GM23338 (cell line): ENCODE data around the gene FBXO11. TPM values are rescaled to one million over a fixed set of nuclear protein-coding genes. Genes with fewer than 3 reads are reported as not detected.

Source experiments
- ATAC-seq: fragments of 200-7000 bp; cut with Tn5 transposase; 3 replicates; pipeline ENCODE4 v1.9.1; 2020
- DNase-seq: peaks from one replicate; pipeline ENCODE4 v3.0.0-alpha.2; 2015; ENCODE audit warnings: low spot score
- H2AFZ ChIP-seq: fragments of 200-600 bp; sonication (generic); 2 replicates; pipeline ENCODE4 v1.8.0; 2016; ENCODE audit warnings: antibody characterized with exemption, mild to moderate bottlenecking, moderate library complexity
- H3F3A ChIP-seq: fragments of 200-600 bp; sonication (generic); replicated peaks from 2 replicates; pipeline ENCODE4 v1.8.0; 2017; ENCODE audit warnings: antibody characterized with exemption, mixed run types, low read depth
- H3K27ac ChIP-seq: fragments of 200-600 bp; sonication (generic); 2 replicates; pipeline ENCODE4 v1.6.1; 2016; ENCODE audit warnings: low read depth
- H3K27me3 ChIP-seq: fragments of 200-600 bp; sonication (generic); 2 replicates; pipeline ENCODE4 v1.8.0; 2016; ENCODE audit warnings: mild to moderate bottlenecking, mixed run types, moderate library complexity; ENCODE audit not compliant: insufficient read depth
- H3K36me3 ChIP-seq: fragments of 200-600 bp; sonication (generic); 2 replicates; pipeline ENCODE4 v1.8.0; 2016; ENCODE audit warnings: mild to moderate bottlenecking; ENCODE audit not compliant: insufficient read depth
- H3K4me1 ChIP-seq: fragments of 200-600 bp; sonication (generic); 2 replicates; pipeline ENCODE4 v1.8.0; 2016; ENCODE audit warnings: mild to moderate bottlenecking, moderate library complexity; ENCODE audit not compliant: insufficient read depth
- H3K4me2 ChIP-seq: fragments of 200-600 bp; sonication (generic); 2 replicates; pipeline ENCODE4 v1.7.1; 2017; ENCODE audit warnings: mixed run types
- H3K4me3 ChIP-seq: fragments of 200-600 bp; sonication (generic); 2 replicates; pipeline ENCODE4 v1.6.1; 2016; ENCODE audit warnings: mixed run types
- H3K79me2 ChIP-seq: fragments of 200-600 bp; sonication (generic); replicated peaks from 2 replicates; pipeline ENCODE4 v1.8.0; 2017; ENCODE audit warnings: mild to moderate bottlenecking; ENCODE audit not compliant: insufficient read depth
- H3K9me2 ChIP-seq: fragments of 200-600 bp; sonication (generic); 2 replicates; pipeline ENCODE4 v1.8.0; 2017; ENCODE audit not compliant: insufficient read depth
- H4K20me1 ChIP-seq: fragments of 200-600 bp; sonication (generic); replicated peaks from 2 replicates; pipeline ENCODE4 v1.8.0; 2017; ENCODE audit warnings: mild to moderate bottlenecking; ENCODE audit not compliant: insufficient read depth
- H3K27ac Mint-ChIP-seq: 2 replicates; pipeline ENCODE4 v1.8.0; 2020; ENCODE audit warnings: inconsistent platforms, mild to moderate bottlenecking, moderate library complexity, mixed read lengths
- H3K27me3 Mint-ChIP-seq: 3 replicates; pipeline ENCODE4 v1.8.0; 2022; ENCODE audit warnings: low read depth, mild to moderate bottlenecking, moderate library complexity, mixed read lengths, inconsistent platforms; ENCODE audit not compliant: insufficient read depth, poor library complexity
- H3K36me3 Mint-ChIP-seq: 3 replicates; pipeline ENCODE4 v1.8.0; 2021; ENCODE audit warnings: low read depth, mild to moderate bottlenecking, inconsistent platforms, moderate library complexity, mixed read lengths
- H3K4me1 Mint-ChIP-seq: 3 replicates; pipeline ENCODE4 v1.8.0; 2020; ENCODE audit warnings: mild to moderate bottlenecking, inconsistent platforms, mixed read lengths
- H3K4me3 Mint-ChIP-seq: 3 replicates; pipeline ENCODE4 v1.8.0; 2021; ENCODE audit warnings: moderate library complexity, mild to moderate bottlenecking, inconsistent platforms, mixed read lengths
- H3K9me3 Mint-ChIP-seq: 3 replicates; pipeline ENCODE4 v1.8.0; 2020; ENCODE audit warnings: moderate library complexity, mild to moderate bottlenecking, inconsistent platforms, mixed read lengths
- EZH2 ChIP-seq: fragments of 200-600 bp; sonication (generic); IDR thresholded peaks from one replicate; pipeline ENCODE4 v1.8.0; 2017; ENCODE audit warnings: antibody characterized with exemption, mild to moderate bottlenecking, low read depth; ENCODE audit not compliant: unreplicated experiment
- EZH2phosphoT487 ChIP-seq: fragments of 200-600 bp; sonication (generic); IDR thresholded peaks from one replicate; pipeline ENCODE4 v1.8.1; 2018; ENCODE audit warnings: antibody characterized with exemption; ENCODE audit not compliant: unreplicated experiment
- NANOG ChIP-seq: IDR thresholded peaks from 2 replicates; pipeline ENCODE4 v1.6.1; 2016; ENCODE audit warnings: antibody characterized with exemption, borderline replicate concordance
- POLR2AphosphoS5 ChIP-seq: IDR thresholded peaks from 2 replicates; pipeline ENCODE4 v1.6.1; 2016; ENCODE audit warnings: antibody characterized with exemption, low read depth
- STAT1 ChIP-seq: IDR thresholded peaks from one replicate; pipeline ENCODE4 v1.6.1; 2016; ENCODE audit warnings: antibody characterized with exemption; ENCODE audit not compliant: unreplicated experiment
- ZNF114 ChIP-seq: fragments of 250-450 bp; sonication (Bioruptor Pico); IDR thresholded peaks from 2 replicates; pipeline ENCODE4 v1.5.0; 2020; ENCODE audit warnings: mild to moderate bottlenecking, moderate library complexity
- ZNF331 ChIP-seq: fragments of 250-450 bp; sonication (Bioruptor Pico); IDR thresholded peaks from 2 replicates; pipeline ENCODE4 v1.5.0; 2020; ENCODE audit warnings: low read depth, mild to moderate bottlenecking, moderate library complexity
- polyA plus RNA-seq: library from polyadenylated mRNA; unstranded; fragments of >200 nt; fragmentation: Nextera tagmentation; extraction: Ambion mirVana; gene quantifications from 2 replicates; pipeline ENCODE4 v1.2.1, GENCODE V29; 2016
- total RNA-seq: library from RNA; depleted of rRNA; stranded (reverse); fragments of >200 nt; shearing (Covaris generic); gene quantifications from 2 replicates; pipeline ENCODE4 v1.2.3, GENCODE V29; 2014
- TF ChIP-seq, protein P1 (sequence below): fragments of 250-450 bp; sonication (Bioruptor Pico); IDR thresholded peaks from 2 replicates; pipeline ENCODE4 v1.5.0; 2020; ENCODE audit warnings: mild to moderate bottlenecking, moderate library complexity

Gene FBXO11
- total and polyA plus RNA-seq, 2 experiments from 2014 or later, result 21.5 to 52.7 TPM

- ATAC-seq, result peak; percentile 21; the same call in 2 of the 3 replicates
- H3F3A ChIP-seq, result no peaks in the 10 kb centered on the region
- H4K20me1 ChIP-seq, result peaks cover 54% of the 10 kb centered on the region
- DNase-seq, result peak; percentile 31
- no peak overlapping the region for H3K27ac ChIP-seq
- H3K36me3 Mint-ChIP-seq, result peaks cover 9% of the 10 kb centered on the region; the same call in 2 of the 3 replicates
- H3K27me3 ChIP-seq, result no peaks in the 10 kb centered on the region
- peaks cover 51% of the 10 kb centered on the region for H3K4me1 ChIP-seq
- H3K36me3 ChIP-seq, result no peaks in the 10 kb centered on the region
- no peak overlapping the region; the same call in 1 of the 2 replicates for H3K4me2 ChIP-seq
- peaks cover 38% of the 10 kb centered on the region for H3K4me1 Mint-ChIP-seq
- no peaks in the 10 kb centered on the region for H3K27me3 Mint-ChIP-seq
- peaks cover 100% of the 10 kb centered on the region for H3K79me2 ChIP-seq
- no peak overlapping the region for H3K4me3 ChIP-seq
- 0 out of 2 replicates have a peak overlapping the region, but pooled peaks have one; percentile 63 for H3K27ac Mint-ChIP-seq
- TF ChIP-seq EZH2, result no peak
- TF ChIP-seq NANOG, result no peak
- no peak for TF ChIP-seq STAT1
- TF ChIP-seq ZNF331 (CRISPR knock-in tag), result no peak
- TF ChIP-seq ZNF114 (CRISPR knock-in tag), result no peak
- no peak overlapping the region for H3K4me3 Mint-ChIP-seq
- no peaks in the 10 kb centered on the region for H3K9me3 Mint-ChIP-seq
- H3K9me2 ChIP-seq, result no peaks in the 10 kb centered on the region
- H2AFZ ChIP-seq, result no peak overlapping the region
These were observed 33.4 kb downstream of the FBXO11 start for GRCh38 chr2:47872941-47873340.

DNA sequence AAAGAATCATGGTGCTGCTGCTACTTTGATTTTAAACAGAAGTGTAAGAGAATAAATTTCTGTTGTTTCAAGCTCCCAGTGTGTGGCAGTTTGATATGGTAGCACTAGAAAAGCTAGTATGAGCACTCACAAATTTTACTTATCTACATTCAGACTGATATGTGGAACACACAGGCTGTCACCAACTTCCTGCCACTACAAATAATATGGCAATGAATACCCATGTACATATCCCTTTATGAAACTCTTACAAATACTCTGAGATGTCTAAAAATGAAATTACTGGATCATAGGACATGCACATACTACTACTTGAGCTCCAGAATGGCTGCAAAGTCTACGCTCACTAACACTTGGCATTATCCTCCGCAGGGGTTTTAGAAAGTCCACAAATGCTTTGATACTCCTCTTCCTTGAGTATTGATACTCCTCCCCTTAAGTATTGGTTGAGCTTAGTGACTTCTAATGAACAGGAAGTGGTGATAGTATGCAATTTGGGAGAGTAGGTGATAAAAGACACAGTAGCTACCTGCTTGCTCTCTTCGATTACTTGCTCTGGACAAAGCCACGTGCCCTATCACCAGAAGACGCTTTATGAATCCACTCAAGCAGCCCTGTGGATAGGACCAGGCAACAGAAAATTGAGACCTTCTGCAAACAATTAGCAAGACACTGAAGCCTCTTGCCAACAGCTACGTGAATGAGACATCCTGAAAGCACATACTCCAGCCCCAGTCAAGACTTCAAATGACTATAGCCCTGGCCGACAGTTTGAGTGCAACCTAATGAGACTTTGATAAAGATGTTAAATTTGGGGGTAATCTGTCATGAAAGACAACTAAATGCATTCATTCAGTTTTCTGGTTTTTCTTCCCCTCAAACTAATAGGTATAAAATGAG lies 35.4 kb downstream of the FBXO11 start:
- ATAC-seq (no peak), DNase-seq (no peak)
- peak overlapping the region; percentile 40 for H3K27ac ChIP-seq
- no peaks in the 10 kb centered on the region for H3K27me3 ChIP-seq
- H3K4me3 Mint-ChIP-seq, result no peak overlapping the region
- peak overlapping the region; percentile 53 for H3K4me2 ChIP-seq
- H3K9me2 ChIP-seq, result no peaks in the 10 kb centered on the region
- no peaks in the 10 kb centered on the region for H3K9me3 Mint-ChIP-seq
- TF ChIP-seq POLR2AphosphoS5, result no peak
- TF ChIP-seq EZH2phosphoT487, result no peak
- peaks cover 46% of the 10 kb centered on the region for H3K4me1 Mint-ChIP-seq
- H2AFZ ChIP-seq, result no peak overlapping the region
- no peaks in the 10 kb centered on the region for H3F3A ChIP-seq
- H3K4me1 ChIP-seq, result peaks cover 59% of the 10 kb centered on the region
- H3K36me3 Mint-ChIP-seq, result peaks cover 5% of the 10 kb centered on the region; the same call in 2 of the 3 replicates
- no peaks in the 10 kb centered on the region for H3K36me3 ChIP-seq
- H3K27ac Mint-ChIP-seq, result no peak overlapping the region; the same call in 1 of the 2 replicates
- no peak overlapping the region for H3K4me3 ChIP-seq
- H3K27me3 Mint-ChIP-seq, result no peaks in the 10 kb centered on the region
- H4K20me1 ChIP-seq, result peaks cover 59% of the 10 kb centered on the region
- H3K79me2 ChIP-seq, result peaks cover 100% of the 10 kb centered on the region

DNA sequence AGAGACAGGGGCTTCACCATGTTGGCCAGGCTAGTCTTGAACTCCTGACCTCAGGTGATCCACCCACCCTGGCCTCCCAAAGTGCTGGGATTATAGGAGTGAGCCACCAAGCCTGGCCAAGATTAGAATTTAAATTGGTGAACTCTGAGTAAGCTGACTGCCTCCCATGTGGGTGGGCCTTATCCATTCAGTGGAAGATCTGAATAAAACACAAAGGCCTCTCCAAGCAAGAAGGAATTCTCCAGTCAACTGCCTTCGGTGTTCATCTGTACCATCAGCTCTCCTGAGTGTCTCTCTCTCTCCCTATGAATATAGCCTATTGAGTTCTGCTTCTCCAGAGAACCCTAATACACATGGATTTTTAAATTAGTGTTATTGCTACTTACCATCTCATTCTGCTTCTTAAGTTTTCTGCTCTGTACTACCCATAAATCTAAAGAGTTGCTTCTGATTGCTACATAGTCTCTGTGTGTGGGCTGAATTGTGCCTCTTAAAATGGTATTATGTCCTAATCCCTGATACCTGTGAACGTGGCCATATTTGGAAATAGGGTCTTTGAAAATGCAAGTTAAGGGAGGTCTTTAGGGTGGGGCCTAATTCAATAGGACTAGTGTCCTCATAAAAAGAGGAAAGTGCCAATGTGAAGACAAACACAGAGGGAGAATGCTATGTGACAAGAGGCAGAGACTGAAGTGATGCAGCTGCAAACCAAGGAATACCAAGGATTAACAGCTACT lies 36.3 kb downstream of the FBXO11 start:
- Histone ChIP-seq H3K27me3 (no peaks in the 10 kb centered on the region), H3K36me3 (no peaks in the 10 kb centered on the region), H3K4me2 (peak overlapping the region; percentile 53), H3K9me2 (no peaks in the 10 kb centered on the region), H3K4me1 (peaks cover 59% of the 10 kb centered on the region), H3K79me2 (peaks cover 100% of the 10 kb centered on the region), H3K4me3 (no peak overlapping the region), H2AFZ (no peak overlapping the region), H4K20me1 (peaks cover 61% of the 10 kb centered on the region), H3F3A (no peaks in the 10 kb centered on the region), H3K27ac (peak overlapping the region; percentile 40)
- H3K4me1 Mint-ChIP-seq, result peaks cover 46% of the 10 kb centered on the region
- peaks cover 5% of the 10 kb centered on the region; the same call in 2 of the 3 replicates for H3K36me3 Mint-ChIP-seq
- TF ChIP-seq, protein P1, sequence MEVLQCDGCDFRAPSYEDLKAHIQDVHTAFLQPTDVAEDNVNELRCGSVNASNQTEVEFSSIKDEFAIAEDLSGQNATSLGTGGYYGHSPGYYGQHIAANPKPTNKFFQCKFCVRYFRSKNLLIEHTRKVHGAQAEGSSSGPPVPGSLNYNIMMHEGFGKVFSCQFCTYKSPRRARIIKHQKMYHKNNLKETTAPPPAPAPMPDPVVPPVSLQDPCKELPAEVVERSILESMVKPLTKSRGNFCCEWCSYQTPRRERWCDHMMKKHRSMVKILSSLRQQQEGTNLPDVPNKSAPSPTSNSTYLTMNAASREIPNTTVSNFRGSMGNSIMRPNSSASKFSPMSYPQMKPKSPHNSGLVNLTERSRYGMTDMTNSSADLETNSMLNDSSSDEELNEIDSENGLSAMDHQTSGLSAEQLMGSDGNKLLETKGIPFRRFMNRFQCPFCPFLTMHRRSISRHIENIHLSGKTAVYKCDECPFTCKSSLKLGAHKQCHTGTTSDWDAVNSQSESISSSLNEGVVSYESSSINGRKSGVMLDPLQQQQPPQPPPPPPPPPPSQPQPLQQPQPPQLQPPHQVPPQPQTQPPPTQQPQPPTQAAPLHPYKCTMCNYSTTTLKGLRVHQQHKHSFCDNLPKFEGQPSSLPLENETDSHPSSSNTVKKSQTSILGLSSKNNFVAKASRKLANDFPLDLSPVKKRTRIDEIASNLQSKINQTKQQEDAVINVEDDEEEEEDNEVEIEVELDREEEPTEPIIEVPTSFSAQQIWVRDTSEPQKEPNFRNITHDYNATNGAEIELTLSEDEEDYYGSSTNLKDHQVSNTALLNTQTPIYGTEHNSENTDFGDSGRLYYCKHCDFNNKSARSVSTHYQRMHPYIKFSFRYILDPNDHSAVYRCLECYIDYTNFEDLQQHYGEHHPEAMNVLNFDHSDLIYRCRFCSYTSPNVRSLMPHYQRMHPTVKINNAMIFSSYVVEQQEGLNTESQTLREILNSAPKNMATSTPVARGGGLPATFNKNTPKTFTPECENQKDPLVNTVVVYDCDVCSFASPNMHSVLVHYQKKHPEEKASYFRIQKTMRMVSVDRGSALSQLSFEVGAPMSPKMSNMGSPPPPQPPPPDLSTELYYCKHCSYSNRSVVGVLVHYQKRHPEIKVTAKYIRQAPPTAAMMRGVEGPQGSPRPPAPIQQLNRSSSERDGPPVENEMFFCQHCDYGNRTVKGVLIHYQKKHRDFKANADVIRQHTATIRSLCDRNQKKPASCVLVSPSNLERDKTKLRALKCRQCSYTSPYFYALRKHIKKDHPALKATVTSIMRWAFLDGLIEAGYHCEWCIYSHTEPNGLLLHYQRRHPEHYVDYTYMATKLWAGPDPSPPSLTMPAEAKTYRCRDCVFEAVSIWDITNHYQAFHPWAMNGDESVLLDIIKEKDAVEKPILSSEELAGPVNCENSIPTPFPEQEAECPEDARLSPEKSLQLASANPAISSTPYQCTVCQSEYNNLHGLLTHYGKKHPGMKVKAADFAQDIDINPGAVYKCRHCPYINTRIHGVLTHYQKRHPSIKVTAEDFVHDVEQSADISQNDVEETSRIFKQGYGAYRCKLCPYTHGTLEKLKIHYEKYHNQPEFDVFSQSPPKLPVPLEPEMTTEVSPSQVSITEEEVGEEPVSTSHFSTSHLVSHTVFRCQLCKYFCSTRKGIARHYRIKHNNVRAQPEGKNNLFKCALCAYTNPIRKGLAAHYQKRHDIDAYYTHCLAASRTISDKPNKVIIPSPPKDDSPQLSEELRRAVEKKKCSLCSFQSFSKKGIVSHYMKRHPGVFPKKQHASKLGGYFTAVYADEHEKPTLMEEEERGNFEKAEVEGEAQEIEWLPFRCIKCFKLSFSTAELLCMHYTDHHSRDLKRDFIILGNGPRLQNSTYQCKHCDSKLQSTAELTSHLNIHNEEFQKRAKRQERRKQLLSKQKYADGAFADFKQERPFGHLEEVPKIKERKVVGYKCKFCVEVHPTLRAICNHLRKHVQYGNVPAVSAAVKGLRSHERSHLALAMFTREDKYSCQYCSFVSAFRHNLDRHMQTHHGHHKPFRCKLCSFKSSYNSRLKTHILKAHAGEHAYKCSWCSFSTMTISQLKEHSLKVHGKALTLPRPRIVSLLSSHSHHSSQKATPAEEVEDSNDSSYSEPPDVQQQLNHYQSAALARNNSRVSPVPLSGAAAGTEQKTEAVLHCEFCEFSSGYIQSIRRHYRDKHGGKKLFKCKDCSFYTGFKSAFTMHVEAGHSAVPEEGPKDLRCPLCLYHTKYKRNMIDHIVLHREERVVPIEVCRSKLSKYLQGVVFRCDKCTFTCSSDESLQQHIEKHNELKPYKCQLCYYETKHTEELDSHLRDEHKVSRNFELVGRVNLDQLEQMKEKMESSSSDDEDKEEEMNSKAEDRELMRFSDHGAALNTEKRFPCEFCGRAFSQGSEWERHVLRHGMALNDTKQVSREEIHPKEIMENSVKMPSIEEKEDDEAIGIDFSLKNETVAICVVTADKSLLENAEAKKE (CRISPR knock-in tag), result peak; percentile 90
- no peak for TF ChIP-seq ZNF114 (CRISPR knock-in tag)
- no peaks in the 10 kb centered on the region for H3K27me3 Mint-ChIP-seq
- no peak overlapping the region for H3K4me3 Mint-ChIP-seq
- DNase-seq, result peak; percentile 57
- no peaks in the 10 kb centered on the region for H3K9me3 Mint-ChIP-seq
- peak; percentile 74 for ATAC-seq
- H3K27ac Mint-ChIP-seq, result 0 out of 2 replicates have a peak overlapping the region, but pooled peaks have one; percentile 15
